H1 (cell line): Measurements from ENCODE around the gene KLK12. TPM values are rescaled to one million over a fixed set of nuclear protein-coding genes. Genes with fewer than 3 reads are reported as not detected.

ENCODE experiments used
- CTCF ChIA-PET: fragments of 300-600 bp; sonication (Branson Sonifier 250); formaldehyde crosslinking; loops from one replicate; lab custom pipeline; 2021; ENCODE audit not compliant: partially characterized antibody; lab: Charles Lee
- POLR2A ChIA-PET: fragments of 300-600 bp; sonication (Branson Sonifier 250); formaldehyde crosslinking; loops from one replicate; lab custom pipeline; 2021; ENCODE audit warnings: inconsistent platforms; ENCODE audit not compliant: partially characterized antibody; lab: Charles Lee
- DNase-seq, 2 experiments: peaks; one replicate each; pipeline versions ENCODE4 v3.0.0 to v3.0.0-alpha.2; 2010 to 2022; ENCODE audit warnings: low spot score in 2 of 2, low read depth in 1 of 2, mixed read lengths in 1 of 2
- FAIRE-seq: peaks from 2 replicates; lab custom pipeline; 2011; peaks lifted over from hg19 to GRCh38; lab: Jason Lieb, UNC
- H2AFZ ChIP-seq: 2 replicates; pipeline ENCODE4 v1.8.1; 2012; ENCODE audit warnings: low read length, inconsistent platforms
- H2AK5ac ChIP-seq: 2 replicates; pipeline ENCODE4 v1.6.1; 2013; ENCODE audit warnings: low read depth, low read length
- H2BK120ac ChIP-seq: replicated peaks from 2 replicates; pipeline ENCODE3; 2013; ENCODE audit warnings: low read depth, low read length, inconsistent platforms
- H2BK12ac ChIP-seq: 2 replicates; pipeline ENCODE4 v1.6.1; 2013; ENCODE audit warnings: low read depth, low read length
- H2BK15ac ChIP-seq: 2 replicates; pipeline ENCODE4 v1.6.1; 2013; ENCODE audit warnings: low read length
- H2BK20ac ChIP-seq: 2 replicates; pipeline ENCODE4 v1.6.1; 2013; ENCODE audit warnings: low read length
- H2BK5ac ChIP-seq: 2 replicates; pipeline ENCODE4 v1.6.1; 2013; ENCODE audit warnings: low read depth, low read length
- H3K14ac ChIP-seq: 2 replicates; pipeline ENCODE4 v1.6.1; 2013; ENCODE audit warnings: inconsistent platforms; ENCODE audit not compliant: insufficient read length
- H3K18ac ChIP-seq: 2 replicates; pipeline ENCODE4 v1.6.1; 2013; ENCODE audit warnings: low read length; ENCODE audit errors: extremely low read depth
- H3K23ac ChIP-seq: 2 replicates; pipeline ENCODE4 v1.6.1; 2013; ENCODE audit warnings: inconsistent platforms; ENCODE audit not compliant: insufficient read length
- H3K23me2 ChIP-seq: 2 replicates; pipeline ENCODE4 v1.6.1; 2013; ENCODE audit warnings: low read depth, low read length
- H3K27ac ChIP-seq: 2 replicates; pipeline ENCODE4 v1.6.1; 2011; ENCODE audit warnings: low read depth, low read length, inconsistent platforms
- H3K27me3 ChIP-seq, 4 experiments: replicated peaks in 1 of 4; 1 replicate in 1 of 4; 2 replicates in 3 of 4; pipeline versions ENCODE4 v1.6.1 to v1.8.1; 2011 to 2013; ENCODE audit warnings: low read length in 3 of 4, mild to moderate bottlenecking in 3 of 4, inconsistent platforms in 2 of 4, mixed read lengths in 2 of 4, moderate library complexity in 1 of 4; ENCODE audit not compliant: control insufficient read depth in 3 of 4, insufficient read depth in 3 of 4; ENCODE audit errors: extremely low read depth in 1 of 4
- H3K36me3 ChIP-seq, 4 experiments: 2 replicates each; pipeline versions ENCODE4 v1.6.1 to v1.8.1; 2011 to 2013; ENCODE audit warnings: mild to moderate bottlenecking in 4 of 4, low read length in 3 of 4, moderate library complexity in 2 of 4, control low read depth in 1 of 4, inconsistent platforms in 1 of 4; ENCODE audit not compliant: insufficient read depth in 4 of 4, control insufficient read depth in 2 of 4
- H3K4ac ChIP-seq: replicated peaks from 2 replicates; pipeline ENCODE3; 2013; ENCODE audit warnings: low read length, low read depth, mixed read lengths, inconsistent platforms; ENCODE audit not compliant: insufficient read length
- H3K4me1 ChIP-seq, 4 experiments: replicated peaks in 1 of 4; 1 replicate in 1 of 4; 2 replicates in 3 of 4; pipeline versions ENCODE4 v1.6.1 to v1.8.1; 2011 to 2013; ENCODE audit warnings: low read length in 3 of 4, inconsistent platforms in 2 of 4, mixed read lengths in 1 of 4; ENCODE audit not compliant: insufficient read depth in 4 of 4, control insufficient read depth in 3 of 4
- H3K4me2 ChIP-seq, 2 experiments: 2 replicates each; pipeline versions ENCODE4 v1.6.1 to v1.8.1; 2011 to 2013; ENCODE audit warnings: low read depth in 2 of 2, low read length in 2 of 2, control low read depth in 1 of 2, inconsistent platforms in 1 of 2, mild to moderate bottlenecking in 1 of 2; ENCODE audit not compliant: insufficient read depth in 1 of 2
- H3K4me3 ChIP-seq, 4 experiments: fragments of 200-600, 300-600 bp in 1 of 4; sonication (generic), shearing (Covaris generic), sonication (Bioruptor Twin) in 1 of 4; 2 replicates each; pipeline versions ENCODE4 v1.5.1 to v1.8.1; 2011 to 2016; ENCODE audit warnings: low read length in 4 of 4, low read depth in 3 of 4, control low read depth in 2 of 4, inconsistent platforms in 2 of 4, mild to moderate bottlenecking in 2 of 4, mixed read lengths in 1 of 4, moderate library complexity in 1 of 4; ENCODE audit not compliant: insufficient read depth in 2 of 4; ENCODE audit errors: extremely low read depth in 1 of 4
- H3K56ac ChIP-seq: replicated peaks from 2 replicates; pipeline ENCODE3; 2013; ENCODE audit warnings: low read depth, mild to moderate bottlenecking, mixed read lengths, low read length, inconsistent platforms; ENCODE audit not compliant: insufficient read length
- H3K79me1 ChIP-seq: 2 replicates; pipeline ENCODE4 v1.6.1; 2013; ENCODE audit warnings: low read depth, low read length, control low read depth
- H3K79me2 ChIP-seq, 2 experiments: 2 replicates each; pipeline versions ENCODE4 v1.6.1 to v1.8.1; 2012 to 2013; ENCODE audit warnings: low read length in 2 of 2, mild to moderate bottlenecking in 2 of 2, inconsistent platforms in 1 of 2; ENCODE audit not compliant: insufficient read depth in 2 of 2, control insufficient read depth in 1 of 2
- H3K9ac ChIP-seq, 4 experiments: replicated peaks in 1 of 4; 1 replicate in 1 of 4; 2 replicates in 3 of 4; pipeline versions ENCODE4 v1.6.1 to v1.8.1; 2011 to 2013; ENCODE audit warnings: low read depth in 3 of 4, low read length in 3 of 4, control low read depth in 2 of 4, mild to moderate bottlenecking in 2 of 4, moderate library complexity in 2 of 4, inconsistent platforms in 1 of 4; ENCODE audit errors: extremely low read depth in 1 of 4
- H3K9me3 ChIP-seq, 2 experiments: 2 replicates each; pipeline versions ENCODE4 v1.6.1 to v1.8.1; 2012 to 2013; ENCODE audit warnings: mild to moderate bottlenecking in 2 of 2, moderate library complexity in 2 of 2, control low read depth in 1 of 2, inconsistent platforms in 1 of 2, low read depth in 1 of 2, low read length in 1 of 2, mixed read lengths in 1 of 2; ENCODE audit not compliant: insufficient read depth in 2 of 2
- H4K20me1 ChIP-seq, 2 experiments: replicated peaks in 1 of 2; 2 replicates each; pipeline versions ENCODE3 to v1.8.1; 2011 to 2013; ENCODE audit warnings: inconsistent platforms in 2 of 2, low read length in 2 of 2, mild to moderate bottlenecking in 1 of 2; ENCODE audit not compliant: insufficient read depth in 2 of 2, control insufficient read depth in 1 of 2
- H4K5ac ChIP-seq: 2 replicates; pipeline ENCODE4 v1.6.1; 2013; ENCODE audit warnings: low read length, low read depth, mixed read lengths, inconsistent platforms; ENCODE audit not compliant: insufficient read length
- H4K8ac ChIP-seq: 2 replicates; pipeline ENCODE4 v1.8.0; 2013; ENCODE audit warnings: mild to moderate bottlenecking, moderate library complexity, low read length, inconsistent platforms; ENCODE audit not compliant: insufficient read depth; ENCODE audit errors: extremely low read depth
- H4K91ac ChIP-seq: replicated peaks from 2 replicates; pipeline ENCODE3; 2013; ENCODE audit warnings: low read length, mixed read lengths, inconsistent platforms; ENCODE audit not compliant: insufficient read length
- ASH2L ChIP-seq: fragments of 200-600, 300-600 bp; sonication (generic); IDR thresholded peaks from one replicate; pipeline ENCODE4 v1.7.1; 2017; ENCODE audit warnings: low read length
- CBX5 ChIP-seq: fragments of 300-800, 300-1000 bp; sonication (generic); IDR thresholded peaks from 2 replicates; pipeline ENCODE4 v1.7.1; 2016; ENCODE audit warnings: antibody characterized with exemption, low read length, low read depth
- EP300 ChIP-seq, 2 experiments: IDR thresholded peaks; 1 replicate in 1 of 2; 2 replicates in 1 of 2; pipeline ENCODE4 v1.6.1; 2011 to 2012; ENCODE audit warnings: low read depth in 2 of 2, low read length in 2 of 2, mild to moderate bottlenecking in 2 of 2, borderline replicate concordance in 1 of 2, inconsistent platforms in 1 of 2, moderate library complexity in 1 of 2
- EZH2 ChIP-seq: fragments of 200-600 bp; sonication (generic); IDR thresholded peaks from 2 replicates; pipeline ENCODE4 v1.7.1; 2012; ENCODE audit warnings: low read depth, mild to moderate bottlenecking, moderate library complexity, low read length, inconsistent platforms; ENCODE audit not compliant: severe bottlenecking
- FOSL1 ChIP-seq: IDR thresholded peaks from 2 replicates; pipeline ENCODE4 v1.6.1; 2011; ENCODE audit warnings: mild to moderate bottlenecking, low read depth, low read length, moderate library complexity; ENCODE audit not compliant: insufficient read depth
- KDM1A ChIP-seq: fragments of 200-600, 300-600 bp; sonication (generic); IDR thresholded peaks from 2 replicates; pipeline ENCODE4 v1.7.1; 2016; ENCODE audit warnings: mild to moderate bottlenecking, low read length, borderline replicate concordance
- POLR2AphosphoS5 ChIP-seq: IDR thresholded peaks from 2 replicates; pipeline ENCODE4 v1.6.1; 2011; ENCODE audit warnings: low read depth, low read length
- RNF2 ChIP-seq: fragments of 200-900, 300-1000 bp; sonication (generic); IDR thresholded peaks from 2 replicates; pipeline ENCODE4 v1.7.1; 2016; ENCODE audit warnings: borderline replicate concordance, low read depth, mild to moderate bottlenecking, antibody characterized with exemption, low read length; ENCODE audit not compliant: poor library complexity, severe bottlenecking; ENCODE audit errors: missing control alignments
- SUZ12 ChIP-seq: fragments of 200-600 bp; sonication (generic); IDR thresholded peaks from 2 replicates; pipeline ENCODE4 v1.6.1; 2012; ENCODE audit warnings: mild to moderate bottlenecking, inconsistent platforms, low read length, moderate library complexity, mixed read lengths
- WGBS, 2 experiments: shearing (Covaris generic) in 1 of 2; methylation state at CpG; one replicate each; pipeline versions ENCODE4 v1.1.6 to v1.1.7; 2013 to 2015; ENCODE audit warnings: low lambda C conversion rate in 2 of 2, mixed read lengths in 2 of 2, inconsistent platforms in 1 of 2, low coverage in 1 of 2, missing lambda C conversion rate in 1 of 2; ENCODE audit not compliant: insufficient replicate concordance in 2 of 2, insufficient coverage in 1 of 2, insufficient read length in 1 of 2; ENCODE audit errors: extremely low coverage in 1 of 2, missing lambda C conversion rate in 1 of 2; 5-methylcytosine and 5-hydroxymethylcytosine counted together
- polyA plus RNA-seq, 7 experiments: library from polyadenylated mRNA; depleted of rRNA in 3 of 7; stranded (reverse) in 5 of 7; unstranded in 2 of 7; fragments of >200 nt in 5 of 7; fragments of 200-250 nt in 2 of 7; gene quantifications; 1 replicate in 5 of 7; 2 replicates in 1 of 7; 4 replicates in 1 of 7; pipeline versions ENCODE4 v1.2.1 to v1.2.3, GENCODE V29; 2011 to 2013; ENCODE audit warnings: missing spikeins in 2 of 7, mixed read lengths in 2 of 7
- total RNA-seq: library from RNA; stranded (reverse); fragmentation: NEBNext Ultra II Directional; extraction: Animal tissue kit (Norgen Biotek cat#: 25700); gene quantifications from 2 replicates; pipeline ENCODE4 v1.2.1, GENCODE V29; 2021

The KLK12 gene
- total and polyA plus RNA-seq, 2 of the 8 experiments (the other 6 are each of a cell fraction or from before 2014, with no cell fraction given), result 0.24 TPM; not detected in 1

DNA sequence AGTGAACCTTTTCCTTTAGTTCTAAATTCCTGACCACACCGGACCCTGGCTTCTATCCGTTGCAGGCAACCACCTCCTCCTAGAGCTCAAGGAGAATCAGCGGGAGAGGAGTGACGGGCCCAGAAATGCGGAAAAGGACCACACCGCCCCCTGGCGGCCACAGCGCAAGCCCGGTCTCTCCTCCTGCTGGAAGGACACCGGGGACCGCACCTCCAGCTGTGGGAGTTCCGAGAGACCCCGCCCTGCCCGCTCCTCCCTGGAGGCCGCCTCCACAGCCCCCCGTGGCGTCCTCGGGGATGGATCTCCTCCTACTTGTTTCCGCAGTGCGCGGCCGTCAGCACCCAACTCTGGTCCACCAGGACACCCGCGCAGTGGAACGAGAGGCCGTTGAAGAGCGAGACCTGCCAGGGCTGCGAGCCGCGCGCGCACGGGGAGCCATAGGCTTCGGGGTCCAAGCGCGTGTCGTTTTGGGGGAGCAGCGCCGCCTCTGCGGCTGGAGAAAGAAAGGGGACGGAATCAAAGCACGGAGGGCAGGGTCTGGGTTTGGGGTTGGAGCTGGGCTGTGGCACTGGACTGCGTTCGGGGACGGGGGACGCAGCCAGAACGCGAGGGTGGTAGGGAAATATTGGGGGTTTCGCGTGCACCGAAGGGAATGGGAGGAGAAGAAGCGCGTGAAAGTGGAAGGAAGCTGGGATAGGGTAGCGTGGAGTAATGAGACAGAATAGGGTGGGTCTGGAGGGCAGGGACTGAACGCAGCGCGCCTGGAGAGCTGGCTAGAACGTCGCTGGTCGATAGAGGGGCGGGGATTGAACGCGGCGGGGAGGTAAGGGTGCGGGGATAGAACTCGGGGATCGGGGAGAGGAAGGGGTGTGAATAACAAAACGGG lies 17.8 kb downstream of the KLK12 start:
- H2BK15ac ChIP-seq, result no peak overlapping the region; the same call in 1 of the 2 replicates
- H3K4me2 ChIP-seq, result peak overlapping the region; percentile 80 to 82
- DNase-seq (peak; percentile 75 to 98), FAIRE-seq (peak; percentile 32)
- H3K23ac ChIP-seq, result no peak overlapping the region
- peak overlapping the region; percentile 37; the same call in 1 of the 2 replicates for H2AFZ ChIP-seq
- H3K27ac ChIP-seq, result no peak overlapping the region
- peak overlapping the region; percentile 5; the same call in 1 of the 2 replicates for H4K8ac ChIP-seq
- peak overlapping the region; percentile 94; the same call in 1 of the 2 replicates for H2BK12ac ChIP-seq
- H3K9me3 ChIP-seq, result no peaks in the 10 kb centered on the region
- peak overlapping the region; percentile 69 for H3K56ac ChIP-seq
- no peak overlapping the region; a peak in 2 of 7 replicates for H3K9ac ChIP-seq
- peaks cover 0 to 7% (median 2%) of the 10 kb centered on the region in 4 experiments; a peak in 4 of 7 replicates for H3K4me1 ChIP-seq
- ChIA-PET CTCF (interaction anchor here (0.5 to 15.0 kb wide), 47 partner anchors 9 to 239 kb away, joined by 3 to 269 read pairs (median 5); partner anchors contain the start of genes KLK6 and KLK8), POLR2A (interaction anchor here (0.8 to 2.8 kb wide), 17 partner anchors 11 to 222 kb away, joined by 3 to 12 read pairs (median 4); partner anchors contain the start of genes KLK13 and KLK8)
- no peaks in the 10 kb centered on the region for H4K20me1 ChIP-seq
- no peaks in the 10 kb centered on the region for H3K36me3 ChIP-seq
- peaks cover 0 to 30% (median 19%) of the 10 kb centered on the region in 4 experiments; a peak in 5 of 7 replicates for H3K27me3 ChIP-seq
- WGBS, 2 experiments, result 2% methylated on average over 57 of the region's 68 CpGs; no CpG with 5 or more reads in 1 of the 2 experiments
- peak overlapping the region; percentile 43 for H2BK120ac ChIP-seq
- H3K79me2 ChIP-seq, result no peaks in the 10 kb centered on the region
- H4K91ac ChIP-seq, result peak overlapping the region; percentile 81
- no peaks in the 10 kb centered on the region for H3K79me1 ChIP-seq
- H2AK5ac ChIP-seq, result no peak overlapping the region
- H3K4me3 ChIP-seq, result peak overlapping the region; percentile 53 to 73 (median 62)
- peaks cover 14% of the 10 kb centered on the region; the same call in 1 of the 2 replicates for H3K23me2 ChIP-seq
- H3K4ac ChIP-seq, result peak overlapping the region; percentile 69
- peak overlapping the region; percentile 49; the same call in 1 of the 2 replicates for H2BK5ac ChIP-seq
- H4K5ac ChIP-seq, result no peak overlapping the region
- H3K14ac ChIP-seq, result no peak overlapping the region
- H3K18ac ChIP-seq, result peak overlapping the region; percentile 90
- no peak overlapping the region for H2BK20ac ChIP-seq
- TF ChIP-seq KDM1A (no peak; the same call in 1 of the 2 replicates), ASH2L (peak; percentile 71), EP300 (IDR thresholded peaks at IDR 0.05; ENCODE audit: borderline replicate concordance in 1 of 2, low read depth in 2 of 2, low read length in 2 of 2) (no peak), CBX5 (no peak), SUZ12 (no peak), POLR2AphosphoS5 (no peak), RNF2 (no peak), EZH2 (peak; percentile 4), FOSL1 (peak; percentile 66; the same call in 1 of the 2 replicates)
